ENCODE data around the gene PAN3.

DNA sequence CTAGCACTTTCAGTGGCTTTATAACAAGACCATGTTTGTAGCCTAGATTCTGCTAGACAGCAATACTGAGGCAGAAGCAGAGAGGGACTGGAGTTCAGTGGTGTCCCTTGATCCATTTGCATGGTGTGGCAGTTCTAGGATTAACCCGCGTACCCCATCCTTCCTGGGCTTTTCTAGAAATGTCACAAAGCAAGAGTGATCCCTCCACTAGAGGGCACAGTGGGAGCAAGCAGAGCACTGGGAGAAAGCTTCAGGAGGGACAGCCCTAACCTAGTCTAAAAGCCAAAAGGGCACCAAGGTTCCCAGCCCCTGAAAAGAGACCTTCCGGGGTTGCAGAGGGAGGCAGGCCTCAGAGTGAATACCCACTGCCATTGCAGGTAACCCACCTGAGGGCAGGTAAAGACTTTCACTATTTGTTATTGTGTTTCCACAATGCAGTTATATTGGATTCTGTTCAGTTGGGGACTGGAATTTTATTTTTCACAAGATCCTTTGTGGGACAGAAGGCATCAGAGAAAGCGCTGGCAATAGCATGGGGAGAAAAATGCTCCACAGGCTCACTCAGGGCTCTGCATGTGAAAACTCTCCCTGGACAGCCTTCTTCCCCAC lies 185.9 kb downstream of the PAN3 start:
- TF ChIP-seq, protein P1, sequence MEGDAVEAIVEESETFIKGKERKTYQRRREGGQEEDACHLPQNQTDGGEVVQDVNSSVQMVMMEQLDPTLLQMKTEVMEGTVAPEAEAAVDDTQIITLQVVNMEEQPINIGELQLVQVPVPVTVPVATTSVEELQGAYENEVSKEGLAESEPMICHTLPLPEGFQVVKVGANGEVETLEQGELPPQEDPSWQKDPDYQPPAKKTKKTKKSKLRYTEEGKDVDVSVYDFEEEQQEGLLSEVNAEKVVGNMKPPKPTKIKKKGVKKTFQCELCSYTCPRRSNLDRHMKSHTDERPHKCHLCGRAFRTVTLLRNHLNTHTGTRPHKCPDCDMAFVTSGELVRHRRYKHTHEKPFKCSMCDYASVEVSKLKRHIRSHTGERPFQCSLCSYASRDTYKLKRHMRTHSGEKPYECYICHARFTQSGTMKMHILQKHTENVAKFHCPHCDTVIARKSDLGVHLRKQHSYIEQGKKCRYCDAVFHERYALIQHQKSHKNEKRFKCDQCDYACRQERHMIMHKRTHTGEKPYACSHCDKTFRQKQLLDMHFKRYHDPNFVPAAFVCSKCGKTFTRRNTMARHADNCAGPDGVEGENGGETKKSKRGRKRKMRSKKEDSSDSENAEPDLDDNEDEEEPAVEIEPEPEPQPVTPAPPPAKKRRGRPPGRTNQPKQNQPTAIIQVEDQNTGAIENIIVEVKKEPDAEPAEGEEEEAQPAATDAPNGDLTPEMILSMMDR (IDR thresholded peaks at IDR 0.05): peak; percentile 45 to 74 (median 58)
- TF ChIP-seq POLR2A (IDR thresholded peaks at IDR 0.05): no peak
